Panc1 (cell line): ENCODE measurements around the gene PLK5.

Experiments used
- POLR2AphosphoS5 ChIP-seq: IDR thresholded peaks from 2 replicates; pipeline ENCODE4 v1.6.1; 2012; ENCODE audit warnings: mild to moderate bottlenecking, low read depth, low read length, moderate library complexity
- SIN3A ChIP-seq: IDR thresholded peaks from 2 replicates; pipeline ENCODE4 v1.6.1; 2012; ENCODE audit warnings: low read depth, mild to moderate bottlenecking, low read length, moderate library complexity, borderline replicate concordance; ENCODE audit not compliant: insufficient read depth
- TF ChIP-seq, protein P1 (sequence below): fragments of 450-650 bp; IDR thresholded peaks from 2 replicates; pipeline ENCODE4 v1.5.1; 2017; ENCODE audit warnings: mild to moderate bottlenecking
- TF ChIP-seq, protein P2 (sequence below), 2 experiments: IDR thresholded peaks; 2 replicates each; pipeline ENCODE4 v1.6.1; 2011 to 2012; ENCODE audit warnings: low read depth in 2 of 2, control low read depth in 1 of 2, low read length in 1 of 2, mild to moderate bottlenecking in 1 of 2, moderate library complexity in 1 of 2; ENCODE audit not compliant: insufficient read depth in 1 of 2

DNA sequence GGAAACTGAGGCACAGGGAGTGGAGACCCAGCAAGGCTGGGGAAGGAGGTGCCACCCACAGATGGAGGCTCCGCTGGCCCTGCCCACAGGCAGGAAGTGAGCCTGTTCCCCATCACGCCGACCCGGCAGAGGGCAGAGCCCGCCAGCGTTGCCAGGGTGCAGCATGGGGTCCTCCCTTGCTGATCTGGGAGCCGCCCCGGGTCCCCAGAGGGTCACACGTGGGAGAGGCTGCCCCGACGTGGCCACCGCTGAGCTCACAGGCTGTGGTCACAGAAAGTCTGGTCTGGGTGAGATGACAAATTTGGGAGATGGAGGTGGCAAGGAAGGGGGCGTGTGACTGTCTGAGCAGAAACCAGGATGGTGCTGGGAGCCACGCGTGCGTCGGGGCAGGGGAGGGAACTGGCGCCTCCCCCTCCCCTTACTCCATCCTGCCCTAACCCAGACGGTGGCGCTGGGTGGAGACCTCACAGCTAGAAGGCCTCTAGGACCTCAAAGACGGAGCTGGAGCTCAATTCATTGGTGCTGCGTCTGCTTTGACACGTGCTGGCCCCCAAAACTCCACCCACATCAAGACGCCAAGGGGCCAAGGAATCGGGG, 36.5 kb downstream of the PLK5 start:
- TF ChIP-seq, protein P1, sequence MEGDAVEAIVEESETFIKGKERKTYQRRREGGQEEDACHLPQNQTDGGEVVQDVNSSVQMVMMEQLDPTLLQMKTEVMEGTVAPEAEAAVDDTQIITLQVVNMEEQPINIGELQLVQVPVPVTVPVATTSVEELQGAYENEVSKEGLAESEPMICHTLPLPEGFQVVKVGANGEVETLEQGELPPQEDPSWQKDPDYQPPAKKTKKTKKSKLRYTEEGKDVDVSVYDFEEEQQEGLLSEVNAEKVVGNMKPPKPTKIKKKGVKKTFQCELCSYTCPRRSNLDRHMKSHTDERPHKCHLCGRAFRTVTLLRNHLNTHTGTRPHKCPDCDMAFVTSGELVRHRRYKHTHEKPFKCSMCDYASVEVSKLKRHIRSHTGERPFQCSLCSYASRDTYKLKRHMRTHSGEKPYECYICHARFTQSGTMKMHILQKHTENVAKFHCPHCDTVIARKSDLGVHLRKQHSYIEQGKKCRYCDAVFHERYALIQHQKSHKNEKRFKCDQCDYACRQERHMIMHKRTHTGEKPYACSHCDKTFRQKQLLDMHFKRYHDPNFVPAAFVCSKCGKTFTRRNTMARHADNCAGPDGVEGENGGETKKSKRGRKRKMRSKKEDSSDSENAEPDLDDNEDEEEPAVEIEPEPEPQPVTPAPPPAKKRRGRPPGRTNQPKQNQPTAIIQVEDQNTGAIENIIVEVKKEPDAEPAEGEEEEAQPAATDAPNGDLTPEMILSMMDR, result no peak
- TF ChIP-seq POLR2AphosphoS5 (no peak), SIN3A (no peak)
- TF ChIP-seq, protein P2, sequence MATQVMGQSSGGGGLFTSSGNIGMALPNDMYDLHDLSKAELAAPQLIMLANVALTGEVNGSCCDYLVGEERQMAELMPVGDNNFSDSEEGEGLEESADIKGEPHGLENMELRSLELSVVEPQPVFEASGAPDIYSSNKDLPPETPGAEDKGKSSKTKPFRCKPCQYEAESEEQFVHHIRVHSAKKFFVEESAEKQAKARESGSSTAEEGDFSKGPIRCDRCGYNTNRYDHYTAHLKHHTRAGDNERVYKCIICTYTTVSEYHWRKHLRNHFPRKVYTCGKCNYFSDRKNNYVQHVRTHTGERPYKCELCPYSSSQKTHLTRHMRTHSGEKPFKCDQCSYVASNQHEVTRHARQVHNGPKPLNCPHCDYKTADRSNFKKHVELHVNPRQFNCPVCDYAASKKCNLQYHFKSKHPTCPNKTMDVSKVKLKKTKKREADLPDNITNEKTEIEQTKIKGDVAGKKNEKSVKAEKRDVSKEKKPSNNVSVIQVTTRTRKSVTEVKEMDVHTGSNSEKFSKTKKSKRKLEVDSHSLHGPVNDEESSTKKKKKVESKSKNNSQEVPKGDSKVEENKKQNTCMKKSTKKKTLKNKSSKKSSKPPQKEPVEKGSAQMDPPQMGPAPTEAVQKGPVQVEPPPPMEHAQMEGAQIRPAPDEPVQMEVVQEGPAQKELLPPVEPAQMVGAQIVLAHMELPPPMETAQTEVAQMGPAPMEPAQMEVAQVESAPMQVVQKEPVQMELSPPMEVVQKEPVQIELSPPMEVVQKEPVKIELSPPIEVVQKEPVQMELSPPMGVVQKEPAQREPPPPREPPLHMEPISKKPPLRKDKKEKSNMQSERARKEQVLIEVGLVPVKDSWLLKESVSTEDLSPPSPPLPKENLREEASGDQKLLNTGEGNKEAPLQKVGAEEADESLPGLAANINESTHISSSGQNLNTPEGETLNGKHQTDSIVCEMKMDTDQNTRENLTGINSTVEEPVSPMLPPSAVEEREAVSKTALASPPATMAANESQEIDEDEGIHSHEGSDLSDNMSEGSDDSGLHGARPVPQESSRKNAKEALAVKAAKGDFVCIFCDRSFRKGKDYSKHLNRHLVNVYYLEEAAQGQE (IDR thresholded peaks at IDR 0.05; ENCODE audit: insufficient read depth in 1 of 2, low read depth in 2 of 2, low read length in 1 of 2), result no peak
